GM03348 (cell line): ENCODE data around the gene MB21D2.
"Not testable (repeated sequence)": the region's sequence is repeated elsewhere in the genome, so short reads cannot be mapped to it uniquely, and the experiment has no call there.

Experiments
- DNase-seq: peaks from one replicate; pipeline ENCODE4 v3.0.0; 2012; ENCODE audit warnings: low spot score

Gene MB21D2

GRCh38 chr3:192917404-192918274 lies at the start of gene MB21D2:
Gene MB21D2, minus strand, starts transcription at chr3:192917856. Its CDS starts 16 bp downstream, at chr3:192917840.
- peak; percentile 96 for DNase-seq

GRCh38 chr3:192964959-192965719 lies 47.5 kb upstream of the MB21D2 start:
- DNase-seq = not testable (repeated sequence)

- DNase-seq = no peak
Measured at GRCh38 chr3:192959773-192960172, 42.1 kb upstream of the MB21D2 start.

GRCh38 chr3:192958219-192958872 lies 40.7 kb upstream of the MB21D2 start:
- no peak for DNase-seq

- peak; percentile 80 for DNase-seq
Measured at GRCh38 chr3:192957441-192958021, 39.9 kb upstream of the MB21D2 start.

- DNase-seq = no peak
Measured at GRCh38 chr3:192953926-192954325, 36.3 kb upstream of the MB21D2 start.

GRCh38 chr3:192947421-192947820 lies 29.8 kb upstream of the MB21D2 start:
- no peak for DNase-seq

GRCh38 chr3:192943393-192943792 lies 25.7 kb upstream of the MB21D2 start:
- no peak for DNase-seq

GRCh38 chr3:192942625-192943024 lies 25.0 kb upstream of the MB21D2 start:
- no peak for DNase-seq

- DNase-seq = no peak
Measured at GRCh38 chr3:192940129-192940528, 22.5 kb upstream of the MB21D2 start.

GRCh38 chr3:192935441-192935840 lies 17.8 kb upstream of the MB21D2 start:
- DNase-seq = no peak

- no peak for DNase-seq
Measured at GRCh38 chr3:192933779-192934460, 16.3 kb upstream of the MB21D2 start.

GRCh38 chr3:192933259-192933658 lies 15.6 kb upstream of the MB21D2 start:
- DNase-seq = no peak

- no peak for DNase-seq
Measured at GRCh38 chr3:192931825-192932224, 14.2 kb upstream of the MB21D2 start.

- DNase-seq = no peak
Measured at GRCh38 chr3:192930577-192930976, 12.9 kb upstream of the MB21D2 start.

- DNase-seq = no peak
Measured at GRCh38 chr3:192929755-192930547, 12.3 kb upstream of the MB21D2 start.

GRCh38 chr3:192929146-192929545 lies 11.5 kb upstream of the MB21D2 start:
- peak; percentile 31 for DNase-seq

- no peak for DNase-seq
Measured at GRCh38 chr3:192928720-192929119, 11.1 kb upstream of the MB21D2 start.

- no peak for DNase-seq
Measured at GRCh38 chr3:192928016-192928415, 10.4 kb upstream of the MB21D2 start.

- DNase-seq = no peak
Measured at GRCh38 chr3:192927016-192927415, 9.4 kb upstream of the MB21D2 start.

- DNase-seq = no peak
Measured at GRCh38 chr3:192923731-192924130, 6.1 kb upstream of the MB21D2 start.
